Brain microvascular endothelial cell (primary cell): ENCODE results near the gene CARD19.
A peak's percentile ranks its signal among the peaks of the same experiment; 100 is the strongest.

Experiments
- DNase-seq: peaks from one replicate; pipeline ENCODE4 v3.0.0-alpha.2; 2020
- H3K27ac ChIP-seq: fragments of 250-450 bp; sonication (Bioruptor Pico); 2 replicates; pipeline ENCODE4 v1.5.1; 2020; ENCODE audit warnings: mild to moderate bottlenecking, moderate library complexity
- H3K27me3 ChIP-seq: fragments of 250-450 bp; sonication (Bioruptor Pico); replicated peaks from 2 replicates; pipeline ENCODE4 v1.5.1; 2020; ENCODE audit warnings: mild to moderate bottlenecking
- H3K36me3 ChIP-seq: fragments of 250-450 bp; sonication (Bioruptor Pico); replicated peaks from 2 replicates; pipeline ENCODE4 v1.5.1; 2020; ENCODE audit warnings: mild to moderate bottlenecking
- H3K4me3 ChIP-seq: 2 replicates; pipeline ENCODE4 v1.5.1; 2011; ENCODE audit warnings: low read depth, mild to moderate bottlenecking, control low read depth, low read length, moderate library complexity
- CTCF ChIP-seq: IDR thresholded peaks from 2 replicates; pipeline ENCODE4 v1.5.1; 2011; ENCODE audit warnings: low read depth, mild to moderate bottlenecking, moderate library complexity, low read length, control low read depth, inconsistent platforms; ENCODE audit errors: missing control alignments
- in situ Hi-C: cut with HindIII; loops from 2 replicates; pipeline ENCODE4 v1.10.0; 2017; ENCODE audit warnings: low sequenced_read_pairs, low pct_ligation_motif_present

The CARD19 gene

DNA sequence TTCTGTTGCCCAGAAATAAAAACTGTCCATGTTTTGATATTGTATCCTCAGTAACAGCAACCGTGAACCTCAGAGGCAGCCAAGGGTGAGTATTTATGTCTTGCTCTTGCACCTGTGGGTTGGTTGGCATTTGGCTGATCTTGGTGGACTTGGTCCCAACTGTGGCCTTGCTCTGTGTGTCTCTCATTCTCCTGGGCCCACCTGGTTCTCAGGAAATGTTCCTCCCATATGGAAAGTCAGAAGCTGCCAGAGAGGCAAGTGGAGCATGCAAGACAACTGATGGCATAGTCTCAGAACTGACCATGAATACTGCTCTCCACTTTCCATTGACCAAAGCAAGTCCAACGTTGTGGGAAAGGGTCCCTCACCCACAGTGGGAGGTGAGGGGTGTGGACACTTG lies 51.6 kb downstream of the CARD19 start:
- no peak overlapping the region for H3K27ac ChIP-seq

GRCh38 chr9:93148721-93149120 lies 52.7 kb downstream of the CARD19 start:
- Histone ChIP-seq H3K36me3 (no peaks in the 10 kb centered on the region), H3K27me3 (no peaks in the 10 kb centered on the region), H3K27ac (no peak overlapping the region), H3K4me3 (no peak overlapping the region)
- DNase-seq, result no peak
- TF ChIP-seq CTCF, result no peak
- in situ Hi-C loops, result no loop called here

More for the DNA sequence above, 51.6 kb downstream of the CARD19 start:
- Histone ChIP-seq H3K4me3 (no peak overlapping the region), H3K36me3 (no peaks in the 10 kb centered on the region), H3K27me3 (no peaks in the 10 kb centered on the region)
- no peak for TF ChIP-seq CTCF
- no peak for DNase-seq
- in situ Hi-C loops, result no loop called here

- no peak for DNase-seq
- in situ Hi-C loops, result no loop called here
- no peaks in the 10 kb centered on the region for H3K27me3 ChIP-seq
- TF ChIP-seq CTCF, result no peak
- H3K36me3 ChIP-seq, result no peaks in the 10 kb centered on the region
- no peak overlapping the region for H3K4me3 ChIP-seq
- H3K27ac ChIP-seq, result no peak overlapping the region
These were observed 53.3 kb downstream of the CARD19 start for GRCh38 chr9:93149361-93149760.

DNA sequence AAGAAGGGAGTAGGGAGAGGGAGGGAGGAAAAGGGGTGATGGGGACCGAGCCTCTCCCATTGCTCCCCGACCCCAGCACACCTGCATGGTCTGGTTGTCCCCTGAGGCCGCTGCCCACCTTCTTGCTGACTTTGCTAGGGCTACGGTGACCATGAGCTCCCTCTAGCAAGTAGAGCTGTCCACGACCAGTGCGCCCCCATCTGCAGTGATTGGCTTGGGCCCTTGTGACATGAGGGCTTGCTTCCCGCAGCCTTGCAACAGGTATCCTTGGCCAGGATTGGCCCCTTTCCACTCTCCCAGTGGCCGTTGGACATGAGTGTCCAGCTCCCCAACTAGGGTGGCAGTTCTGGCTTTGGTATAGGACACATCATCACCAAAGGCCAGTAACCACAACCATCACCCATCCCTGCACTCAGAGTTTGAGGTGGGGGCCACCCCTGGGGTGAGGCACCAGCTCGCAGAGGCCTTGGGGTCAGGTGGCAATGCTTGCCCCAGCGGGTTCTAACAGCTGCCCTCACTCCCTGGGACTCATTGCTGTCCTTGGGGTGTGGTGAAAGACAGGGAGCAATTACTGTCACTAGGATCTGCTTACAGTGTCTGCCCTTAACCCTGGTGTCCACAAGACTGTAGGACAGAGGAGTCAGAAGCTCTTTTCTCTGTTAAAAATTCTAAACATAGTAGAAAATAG lies 55.2 kb downstream of the CARD19 start:
- no peak for DNase-seq
- H3K27ac ChIP-seq, result no peak overlapping the region
- no peaks in the 10 kb centered on the region for H3K27me3 ChIP-seq
- H3K36me3 ChIP-seq, result no peaks in the 10 kb centered on the region
- TF ChIP-seq CTCF, result no peak
- in situ Hi-C loops, result no loop called here
- H3K4me3 ChIP-seq, result no peak overlapping the region

DNA sequence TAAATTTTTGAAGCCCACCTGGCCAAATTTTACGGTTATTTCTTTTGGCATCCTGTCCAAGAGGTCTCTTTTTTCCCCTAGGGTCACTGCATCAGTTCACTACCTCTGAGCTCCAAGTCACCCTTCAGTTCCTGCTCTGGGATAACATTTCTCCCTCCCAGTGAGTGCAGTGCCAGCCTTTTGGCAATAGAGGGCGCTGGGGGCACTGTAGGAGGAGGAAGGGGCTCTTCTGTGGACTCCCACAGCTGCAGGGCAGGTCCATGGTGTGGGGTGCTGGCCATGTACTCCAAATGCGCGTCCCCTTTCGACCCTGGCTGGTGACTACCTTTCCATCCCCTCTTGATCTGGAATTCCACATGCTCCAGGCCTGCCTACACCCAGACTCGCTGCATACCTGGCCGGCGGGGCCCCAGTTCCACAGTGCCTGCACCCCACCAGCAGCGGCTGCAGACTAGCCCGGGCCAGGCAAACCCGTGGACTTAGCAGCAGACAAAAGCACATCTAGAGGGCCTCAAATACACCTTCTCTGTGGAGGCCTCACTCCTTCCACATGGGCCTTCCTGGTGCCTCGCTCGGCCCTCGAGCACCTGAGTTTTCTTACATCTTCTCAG lies 58.4 kb downstream of the CARD19 start:
- Histone ChIP-seq H3K27ac (no peak overlapping the region), H3K36me3 (no peaks in the 10 kb centered on the region), H3K27me3 (no peaks in the 10 kb centered on the region), H3K4me3 (no peak overlapping the region)
- peak; percentile 82 for TF ChIP-seq CTCF
- DNase-seq, result no peak
- in situ Hi-C loops, result no loop called here
